GM23248 (cell line): Measurements from ENCODE around the gene UBXN10. TPM values are rescaled to one million over a fixed set of nuclear protein-coding genes. Genes with fewer than 3 reads are reported as not detected.

ENCODE experiments used
- DNase-seq: peaks from one replicate; pipeline ENCODE4 v3.0.0-alpha.2; 2015
- H2AFZ ChIP-seq: fragments of 200-600 bp; sonication (generic); 2 replicates; pipeline ENCODE4 v1.6.1; 2016; ENCODE audit warnings: antibody characterized with exemption
- H3F3A ChIP-seq: fragments of 200-600 bp; sonication (generic); 2 replicates; pipeline ENCODE4 v1.6.1; 2016; ENCODE audit warnings: mild to moderate bottlenecking, antibody characterized with exemption, mixed run types; ENCODE audit not compliant: insufficient read depth
- H3K27ac ChIP-seq: fragments of 200-600 bp; sonication (generic); 2 replicates; pipeline ENCODE4 v1.5.1; 2016; ENCODE audit warnings: mild to moderate bottlenecking
- H3K27me3 ChIP-seq: fragments of 200-600 bp; sonication (generic); replicated peaks from 2 replicates; pipeline ENCODE4 v1.6.1; 2016; ENCODE audit warnings: mild to moderate bottlenecking; ENCODE audit not compliant: insufficient read depth
- H3K36me3 ChIP-seq: fragments of 200-600 bp; sonication (generic); 2 replicates; pipeline ENCODE4 v1.6.1; 2016; ENCODE audit warnings: low read depth, mild to moderate bottlenecking
- H3K4me1 ChIP-seq: fragments of 200-600 bp; sonication (generic); 2 replicates; pipeline ENCODE4 v1.6.1; 2016; ENCODE audit warnings: mild to moderate bottlenecking; ENCODE audit not compliant: insufficient read depth
- H3K4me2 ChIP-seq: fragments of 200-600 bp; sonication (generic); one replicate; pipeline ENCODE4 v1.6.1; 2016; ENCODE audit warnings: mild to moderate bottlenecking; ENCODE audit not compliant: unreplicated experiment
- H3K4me3 ChIP-seq: fragments of 200-600 bp; sonication (generic); 2 replicates; pipeline ENCODE4 v1.5.1; 2016; ENCODE audit warnings: mild to moderate bottlenecking
- H3K79me2 ChIP-seq: fragments of 200-600 bp; sonication (generic); 2 replicates; pipeline ENCODE4 v1.6.1; 2016; ENCODE audit warnings: mild to moderate bottlenecking; ENCODE audit not compliant: insufficient read depth
- H3K9ac ChIP-seq: fragments of 200-600 bp; sonication (generic); 2 replicates; pipeline ENCODE4 v1.6.1; 2016; ENCODE audit warnings: mild to moderate bottlenecking
- H3K9me2 ChIP-seq: fragments of 200-600 bp; sonication (generic); 2 replicates; pipeline ENCODE4 v1.6.1; 2016; ENCODE audit warnings: mixed run types, mild to moderate bottlenecking, moderate library complexity; ENCODE audit not compliant: insufficient read depth
- H3K9me3 ChIP-seq: fragments of 200-600 bp; sonication (generic); one replicate; pipeline ENCODE4 v1.6.1; 2017; ENCODE audit warnings: low read depth
- H4K20me1 ChIP-seq: fragments of 200-600 bp; sonication (generic); 2 replicates; pipeline ENCODE4 v1.6.0; 2016; ENCODE audit not compliant: insufficient read depth
- EZH2 ChIP-seq: fragments of 200-600 bp; sonication (generic); IDR thresholded peaks from 2 replicates; pipeline ENCODE4 v1.6.1; 2018; ENCODE audit warnings: antibody characterized with exemption, mild to moderate bottlenecking; ENCODE audit not compliant: insufficient read depth, poor library complexity, severe bottlenecking
- EZH2phosphoT487 ChIP-seq: fragments of 200-600 bp; sonication (generic); IDR thresholded peaks from 2 replicates; pipeline ENCODE4 v1.6.1; 2018; ENCODE audit warnings: antibody characterized with exemption, moderate library complexity, mild to moderate bottlenecking, low read depth; ENCODE audit not compliant: insufficient read depth
- WGBS, 2 experiments: methylation state at CpG; one replicate each; pipeline ENCODE4 v1.1.6; 2015 to 2017; ENCODE audit warnings: low lambda C conversion rate in 2 of 2, low coverage in 1 of 2; ENCODE audit errors: missing lambda C conversion rate in 2 of 2; 5-methylcytosine and 5-hydroxymethylcytosine counted together
- in situ Hi-C: fragments of 300-500 bp; cut with MboI; formaldehyde crosslinking; loops from 2 replicates; pipeline ENCODE4 v1.15.0; 2020
- polyA plus RNA-seq: library from polyadenylated mRNA; unstranded; fragments of >200 nt; fragmentation: Nextera tagmentation; extraction: Ambion mirVana; gene quantifications from 2 replicates; pipeline ENCODE4 v1.2.1, GENCODE V29; 2016
- total RNA-seq: library from RNA; depleted of rRNA; stranded (reverse); fragments of >200 nt; shearing (Covaris generic); gene quantifications from 2 replicates; pipeline ENCODE4 v1.2.3, GENCODE V29; 2014

The UBXN10 gene
- total and polyA plus RNA-seq, 2 experiments from 2014 or later: 0.11 TPM; not detected in 1

DNA sequence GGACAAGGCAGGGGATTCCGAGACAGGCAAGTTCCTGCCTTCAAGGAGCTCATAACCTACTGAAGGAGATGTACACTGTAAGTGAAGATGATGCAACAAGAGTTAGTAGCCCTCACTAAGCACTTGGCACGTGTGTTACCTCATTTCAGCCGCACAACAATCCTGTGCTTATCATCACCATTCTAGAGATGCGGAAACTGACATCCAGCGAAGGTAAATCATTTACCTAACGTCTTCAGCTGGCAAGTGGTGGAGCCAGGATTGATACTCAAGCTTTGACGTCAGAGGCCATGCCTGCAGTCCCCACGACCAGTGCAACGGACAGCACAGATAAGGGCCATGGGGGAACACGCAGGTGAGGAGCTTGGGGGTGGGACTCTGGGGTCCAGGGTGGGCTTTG is 2.9 kb upstream of the UBXN10 start:
- TF ChIP-seq EZH2 (no peak), EZH2phosphoT487 (no peak)
- peaks cover 71% of the 10 kb centered on the region for H3K27me3 ChIP-seq

DNA sequence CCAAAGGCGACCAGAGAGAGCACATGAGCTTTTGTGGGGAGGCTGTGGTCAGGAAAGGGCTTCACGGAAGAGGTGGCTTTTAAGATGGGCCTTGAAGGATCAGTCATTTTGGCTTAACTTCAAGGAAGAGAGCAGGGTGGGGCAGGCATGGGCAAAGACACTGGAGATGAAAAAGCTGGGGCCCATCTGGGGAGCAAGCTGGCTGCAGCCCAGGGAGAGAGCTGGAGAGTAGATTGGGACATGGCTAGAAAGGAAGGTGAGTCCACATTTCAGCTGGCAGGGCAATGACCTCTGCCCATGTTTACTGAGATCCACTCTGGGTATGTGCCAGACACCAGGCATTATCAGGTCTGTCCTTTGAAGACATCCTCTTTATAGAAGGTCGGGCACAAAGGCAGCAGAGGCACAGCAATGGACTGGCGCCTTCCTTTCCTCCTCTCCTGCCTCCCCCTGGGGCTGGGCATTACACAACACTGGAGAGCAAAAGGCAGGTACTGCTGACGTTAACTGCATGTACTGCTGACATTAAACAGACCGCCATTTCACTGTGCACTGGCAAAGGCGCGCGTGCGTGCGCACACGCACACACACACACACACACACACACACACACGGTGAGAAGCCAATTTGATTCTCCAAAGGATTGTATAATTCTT is 2.2 kb upstream of the UBXN10 start:
- H3K27me3 ChIP-seq: peaks cover 73% of the 10 kb centered on the region
- no peaks in the 10 kb centered on the region for H3K79me2 ChIP-seq
- H3K9me3 ChIP-seq: no peaks in the 10 kb centered on the region
- no peak for DNase-seq
- no peak overlapping the region for H3K4me2 ChIP-seq
- no peaks in the 10 kb centered on the region for H3F3A ChIP-seq
- H3K36me3 ChIP-seq: no peaks in the 10 kb centered on the region
- no peak overlapping the region for H3K27ac ChIP-seq
- no peak overlapping the region for H2AFZ ChIP-seq
- no peaks in the 10 kb centered on the region for H4K20me1 ChIP-seq
- no peak overlapping the region for H3K4me3 ChIP-seq
- TF ChIP-seq EZH2: no peak
- TF ChIP-seq EZH2phosphoT487: no peak
- 73 to 75% methylated on average over 13 of the region's 13 CpGs for WGBS, 2 experiments
- no peaks in the 10 kb centered on the region for H3K4me1 ChIP-seq
- in situ Hi-C loops: no loop called here
- H3K9ac ChIP-seq: no peak overlapping the region
- no peaks in the 10 kb centered on the region for H3K9me2 ChIP-seq

More for the DNA sequence above, 2.9 kb upstream of the UBXN10 start:
- Histone ChIP-seq H3F3A (no peaks in the 10 kb centered on the region), H3K9me3 (no peaks in the 10 kb centered on the region), H3K4me3 (no peak overlapping the region), H3K27ac (no peak overlapping the region), H2AFZ (no peak overlapping the region), H4K20me1 (no peaks in the 10 kb centered on the region), H3K79me2 (no peaks in the 10 kb centered on the region), H3K9ac (no peak overlapping the region), H3K4me2 (no peak overlapping the region), H3K4me1 (no peaks in the 10 kb centered on the region), H3K9me2 (no peaks in the 10 kb centered on the region), H3K36me3 (no peaks in the 10 kb centered on the region)
- in situ Hi-C loops: no loop called here
- DNase-seq: no peak
- WGBS, 2 experiments: 59 to 62% methylated on average over 10 of the region's 10 CpGs

DNA sequence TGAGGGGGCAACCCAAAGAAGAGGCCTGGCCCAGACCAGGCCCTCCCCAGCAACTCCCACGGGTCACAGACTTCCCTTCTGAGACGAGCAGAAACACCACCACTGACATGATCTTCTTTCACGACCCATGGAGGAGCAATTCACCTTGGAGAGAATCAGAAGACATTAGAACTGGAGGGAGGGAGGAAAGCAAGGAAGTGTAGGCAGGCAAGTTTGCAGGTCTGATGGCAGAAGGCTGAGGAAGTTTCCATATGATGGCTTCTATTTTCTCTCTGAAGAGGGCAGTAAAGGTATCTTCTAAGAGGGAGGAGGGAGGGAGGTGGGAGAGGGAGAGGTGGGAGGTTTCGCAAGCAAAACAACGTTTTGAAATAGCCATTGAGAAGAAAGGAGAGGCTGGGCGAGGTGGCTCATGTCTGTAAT is 1.4 kb upstream of the UBXN10 start:
- peaks cover 80% of the 10 kb centered on the region for H3K27me3 ChIP-seq
- WGBS, 2 experiments: 50 to 62% methylated on average over 5 to 6 of the region's 6 CpGs

DNA sequence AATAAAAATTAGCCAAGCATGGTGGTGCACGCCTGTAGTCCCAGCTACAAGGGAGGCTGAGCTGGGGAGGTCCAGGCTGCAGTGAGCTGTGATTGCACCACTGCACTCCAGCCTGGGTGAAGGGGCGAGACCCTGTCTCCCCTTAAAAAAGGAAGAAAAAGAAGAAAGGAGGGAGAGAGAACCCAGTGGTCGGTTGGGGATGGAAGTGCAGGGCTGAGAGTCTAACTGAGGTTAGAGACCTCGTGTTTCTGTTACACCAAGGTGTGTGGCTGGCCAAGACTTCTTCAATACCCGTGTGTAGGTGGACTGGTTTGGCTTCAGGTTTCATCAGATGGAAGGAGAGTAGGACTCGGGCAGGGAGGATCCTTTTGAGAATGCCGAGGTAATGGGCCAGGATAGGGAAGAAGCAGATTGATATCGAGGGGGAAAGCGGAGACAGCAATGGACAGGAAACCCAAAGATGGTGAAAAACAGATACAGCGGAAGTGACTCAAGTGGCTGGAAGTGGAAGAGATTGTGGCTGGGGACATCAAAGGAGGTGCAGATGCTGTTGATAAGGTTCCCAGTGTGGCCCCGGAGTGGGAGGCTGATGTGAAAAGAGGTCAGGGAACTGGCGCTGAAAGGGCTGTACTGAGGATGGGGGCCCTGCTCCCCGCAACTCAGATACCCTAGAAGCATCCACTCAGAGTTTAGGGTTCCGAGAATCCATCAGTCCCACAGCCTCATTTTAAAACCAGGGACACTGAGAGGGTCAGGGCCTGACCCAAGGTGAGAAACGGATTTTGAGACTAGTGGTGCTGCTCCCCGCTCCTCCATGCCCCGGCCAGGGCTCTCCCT is 681 bp upstream of the UBXN10 start:
- WGBS, 2 experiments: 78 to 85% methylated on average over 16 to 17 of the region's 17 CpGs
- no peak overlapping the region for H3K4me3 ChIP-seq
- no peak overlapping the region for H3K27ac ChIP-seq
- in situ Hi-C loops: no loop called here
- TF ChIP-seq EZH2 (no peak), EZH2phosphoT487 (no peak)
- no peaks in the 10 kb centered on the region for H3K4me1 ChIP-seq
- no peaks in the 10 kb centered on the region for H3K9me3 ChIP-seq
- no peaks in the 10 kb centered on the region for H3K79me2 ChIP-seq
- no peaks in the 10 kb centered on the region for H3F3A ChIP-seq
- H3K36me3 ChIP-seq: no peaks in the 10 kb centered on the region
- no peak overlapping the region for H3K9ac ChIP-seq
- no peak overlapping the region for H2AFZ ChIP-seq
- no peaks in the 10 kb centered on the region for H4K20me1 ChIP-seq
- no peak overlapping the region for H3K4me2 ChIP-seq
- peaks cover 81% of the 10 kb centered on the region for H3K27me3 ChIP-seq
- no peaks in the 10 kb centered on the region for H3K9me2 ChIP-seq
- no peak for DNase-seq

More for the DNA sequence above, 1.4 kb upstream of the UBXN10 start:
- H3K9me3 ChIP-seq: no peaks in the 10 kb centered on the region
- no peak overlapping the region for H2AFZ ChIP-seq
- TF ChIP-seq EZH2phosphoT487 (no peak), EZH2 (no peak)
- H3K9ac ChIP-seq: no peak overlapping the region
- no peaks in the 10 kb centered on the region for H3K9me2 ChIP-seq
- no peaks in the 10 kb centered on the region for H3F3A ChIP-seq
- H3K4me1 ChIP-seq: no peaks in the 10 kb centered on the region
- no peak for DNase-seq
- H3K4me3 ChIP-seq: no peak overlapping the region
- no peaks in the 10 kb centered on the region for H4K20me1 ChIP-seq
- no peak overlapping the region for H3K27ac ChIP-seq
- H3K4me2 ChIP-seq: no peak overlapping the region
- no peaks in the 10 kb centered on the region for H3K36me3 ChIP-seq
- no peaks in the 10 kb centered on the region for H3K79me2 ChIP-seq
- in situ Hi-C loops: no loop called here
